Measurements from ENCODE around the gene TPRN.

The TPRN gene

GRCh38 chr9:137171149-137171900 lies 29.2 kb downstream of the TPRN start:
- no peak for DNase-seq (ENCODE audit: low read depth)

GRCh38 chr9:137170486-137171148 lies 29.9 kb downstream of the TPRN start:
- no peak for DNase-seq (ENCODE audit: low read depth)

GRCh38 chr9:137169896-137170358 lies 30.6 kb downstream of the TPRN start, which contains the start of gene LRRC26:
Gene LRRC26 (minus strand): TSS chr9:137170051. CDS start chr9:137169943, 108 bp downstream.
- no peak for DNase-seq (ENCODE audit: low read depth)

- DNase-seq (ENCODE audit: low read depth), result no peak
Measured at GRCh38 chr9:137168904-137169856, 31.4 kb downstream of the TPRN start.

- DNase-seq (ENCODE audit: low read depth), result no peak
Measured at GRCh38 chr9:137168573-137168903, 32.0 kb downstream of the TPRN start.

GRCh38 chr9:137167747-137168572 lies 32.6 kb downstream of the TPRN start:
- no peak for DNase-seq (ENCODE audit: low read depth)

GRCh38 chr9:137167277-137167746 lies 33.2 kb downstream of the TPRN start:
- no peak for DNase-seq (ENCODE audit: low read depth)

- no peak for DNase-seq (ENCODE audit: low read depth)
Measured at GRCh38 chr9:137166380-137167229, 33.9 kb downstream of the TPRN start.

GRCh38 chr9:137165250-137165836 lies 35.2 kb downstream of the TPRN start:
- DNase-seq (ENCODE audit: low read depth), result no peak

- no peak for DNase-seq (ENCODE audit: low read depth)
Measured at GRCh38 chr9:137164370-137165249, 35.9 kb downstream of the TPRN start.

- no peak for DNase-seq (ENCODE audit: low read depth)
Measured at GRCh38 chr9:137163805-137164204, 36.7 kb downstream of the TPRN start.

GRCh38 chr9:137163365-137163715 lies 37.2 kb downstream of the TPRN start:
- no peak for DNase-seq (ENCODE audit: low read depth)

GRCh38 chr9:137162505-137163364 lies 37.8 kb downstream of the TPRN start:
- no peak for DNase-seq (ENCODE audit: low read depth)

GRCh38 chr9:137161558-137162486 lies 38.7 kb downstream of the TPRN start:
- no peak for DNase-seq (ENCODE audit: low read depth)

GRCh38 chr9:137160716-137161557 lies 39.6 kb downstream of the TPRN start:
- DNase-seq (ENCODE audit: low read depth), result no peak

- no peak for DNase-seq (ENCODE audit: low read depth)
Measured at GRCh38 chr9:137160054-137160425, 40.5 kb downstream of the TPRN start.
